ENCODE measurements around the gene MPP2. TPM values are rescaled to one million over a fixed set of nuclear protein-coding genes. Genes with fewer than 3 reads are reported as not detected.
"Not testable (repeated sequence)": the region's sequence is repeated elsewhere in the genome, so short reads cannot be mapped to it uniquely, and the experiment has no call there.

The MPP2 gene
- total and polyA plus RNA-seq, 4 donors = 0.05 to 0.25 (median 0.09) TPM

GRCh38 chr17:43844241-43844640 lies 63.1 kb downstream of the MPP2 start (continued):
- TF ChIP-seq, protein P1, sequence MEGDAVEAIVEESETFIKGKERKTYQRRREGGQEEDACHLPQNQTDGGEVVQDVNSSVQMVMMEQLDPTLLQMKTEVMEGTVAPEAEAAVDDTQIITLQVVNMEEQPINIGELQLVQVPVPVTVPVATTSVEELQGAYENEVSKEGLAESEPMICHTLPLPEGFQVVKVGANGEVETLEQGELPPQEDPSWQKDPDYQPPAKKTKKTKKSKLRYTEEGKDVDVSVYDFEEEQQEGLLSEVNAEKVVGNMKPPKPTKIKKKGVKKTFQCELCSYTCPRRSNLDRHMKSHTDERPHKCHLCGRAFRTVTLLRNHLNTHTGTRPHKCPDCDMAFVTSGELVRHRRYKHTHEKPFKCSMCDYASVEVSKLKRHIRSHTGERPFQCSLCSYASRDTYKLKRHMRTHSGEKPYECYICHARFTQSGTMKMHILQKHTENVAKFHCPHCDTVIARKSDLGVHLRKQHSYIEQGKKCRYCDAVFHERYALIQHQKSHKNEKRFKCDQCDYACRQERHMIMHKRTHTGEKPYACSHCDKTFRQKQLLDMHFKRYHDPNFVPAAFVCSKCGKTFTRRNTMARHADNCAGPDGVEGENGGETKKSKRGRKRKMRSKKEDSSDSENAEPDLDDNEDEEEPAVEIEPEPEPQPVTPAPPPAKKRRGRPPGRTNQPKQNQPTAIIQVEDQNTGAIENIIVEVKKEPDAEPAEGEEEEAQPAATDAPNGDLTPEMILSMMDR (IDR thresholded peaks at IDR 0.05; ENCODE audit: low read depth, low read length, missing input control) = no peak
- no peak for TF ChIP-seq HNF4A (conservative IDR thresholded peaks at IDR 0.05)

DNA sequence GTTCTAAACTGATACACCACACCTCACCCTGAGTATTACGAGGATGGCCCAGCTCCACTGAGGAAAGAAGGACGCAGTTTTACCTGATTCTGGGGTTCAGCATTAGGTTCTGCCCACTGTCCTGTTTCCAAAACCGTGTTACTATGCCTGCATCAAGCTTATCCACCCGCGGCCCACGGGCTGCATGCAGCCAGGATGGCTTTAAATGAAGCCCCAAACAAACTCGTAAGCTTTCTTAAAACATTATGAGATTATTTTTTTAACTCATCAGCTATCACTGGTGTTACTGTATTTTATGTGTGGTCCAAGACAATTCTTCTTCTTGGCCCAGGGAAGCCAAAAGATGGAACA lies 64.4 kb downstream of the MPP2 start:
- Histone ChIP-seq H3K27me3 (ENCODE audit: control insufficient read depth in 4 of 4, insufficient read depth in 4 of 4, low read length in 3 of 4) (no peaks in the 10 kb centered on the region), H3K36me3 (ENCODE audit: control insufficient read depth in 4 of 4, insufficient read depth in 3 of 4, low read depth in 1 of 4, low read length in 3 of 4) (no peaks in the 10 kb centered on the region), H3K9me3 (ENCODE audit: control insufficient read depth in 4 of 4, low read length in 3 of 4) (no peaks in the 10 kb centered on the region), H3K4me3 (ENCODE audit: low read depth in 1 of 3, low read length in 3 of 3) (no peak overlapping the region), H3K9ac (ENCODE audit: low read depth in 1 of 2, low read length in 2 of 2) (no peak overlapping the region), H3K27ac (ENCODE audit: low read depth in 1 of 2, low read length in 2 of 2) (no peak overlapping the region), H3K4me1 (ENCODE audit: control insufficient read depth in 4 of 4, insufficient read depth in 4 of 4, low read length in 3 of 4) (peaks cover 0 to 10% (median 4%) of the 10 kb centered on the region in 4 donors)
- 82% methylated on average over 7 of the region's 7 CpGs for WGBS
- DNase-seq (ENCODE audit: low spot score) = no peak
- no peak for TF ChIP-seq EGR1 (IDR thresholded peaks at IDR 0.05; ENCODE audit: low read depth in 2 of 2)
- TF ChIP-seq, protein P2, sequence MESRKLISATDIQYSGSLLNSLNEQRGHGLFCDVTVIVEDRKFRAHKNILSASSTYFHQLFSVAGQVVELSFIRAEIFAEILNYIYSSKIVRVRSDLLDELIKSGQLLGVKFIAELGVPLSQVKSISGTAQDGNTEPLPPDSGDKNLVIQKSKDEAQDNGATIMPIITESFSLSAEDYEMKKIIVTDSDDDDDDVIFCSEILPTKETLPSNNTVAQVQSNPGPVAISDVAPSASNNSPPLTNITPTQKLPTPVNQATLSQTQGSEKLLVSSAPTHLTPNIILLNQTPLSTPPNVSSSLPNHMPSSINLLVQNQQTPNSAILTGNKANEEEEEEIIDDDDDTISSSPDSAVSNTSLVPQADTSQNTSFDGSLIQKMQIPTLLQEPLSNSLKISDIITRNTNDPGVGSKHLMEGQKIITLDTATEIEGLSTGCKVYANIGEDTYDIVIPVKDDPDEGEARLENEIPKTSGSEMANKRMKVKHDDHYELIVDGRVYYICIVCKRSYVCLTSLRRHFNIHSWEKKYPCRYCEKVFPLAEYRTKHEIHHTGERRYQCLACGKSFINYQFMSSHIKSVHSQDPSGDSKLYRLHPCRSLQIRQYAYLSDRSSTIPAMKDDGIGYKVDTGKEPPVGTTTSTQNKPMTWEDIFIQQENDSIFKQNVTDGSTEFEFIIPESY (IDR thresholded peaks at IDR 0.05) = no peak
- TF ChIP-seq, protein P3, sequence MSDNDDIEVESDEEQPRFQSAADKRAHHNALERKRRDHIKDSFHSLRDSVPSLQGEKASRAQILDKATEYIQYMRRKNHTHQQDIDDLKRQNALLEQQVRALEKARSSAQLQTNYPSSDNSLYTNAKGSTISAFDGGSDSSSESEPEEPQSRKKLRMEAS (IDR thresholded peaks at IDR 0.05) = no peak
- no peak for TF ChIP-seq NR2F2 (IDR thresholded peaks at IDR 0.05)
- no peak for TF ChIP-seq RAD21 (IDR thresholded peaks at IDR 0.05)
- no peak for TF ChIP-seq FOXA1 (IDR thresholded peaks at IDR 0.05)
- TF ChIP-seq YY1 (IDR thresholded peaks at IDR 0.05) = no peak
- no peak for TF ChIP-seq HNF4G (IDR thresholded peaks at IDR 0.05)
- no peak for TF ChIP-seq TAF1 (conservative IDR thresholded peaks at IDR 0.05)
- no peak for TF ChIP-seq RXRA (IDR thresholded peaks at IDR 0.05)
- TF ChIP-seq, protein P4, sequence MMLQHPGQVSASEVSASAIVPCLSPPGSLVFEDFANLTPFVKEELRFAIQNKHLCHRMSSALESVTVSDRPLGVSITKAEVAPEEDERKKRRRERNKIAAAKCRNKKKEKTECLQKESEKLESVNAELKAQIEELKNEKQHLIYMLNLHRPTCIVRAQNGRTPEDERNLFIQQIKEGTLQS (IDR thresholded peaks at IDR 0.05) = no peak
- no peak for TF ChIP-seq GABPA (IDR thresholded peaks at IDR 0.05 in 1 of 2, conservative IDR thresholded peaks at IDR 0.05 in 1 of 2)
- no peak for TF ChIP-seq JUND (IDR thresholded peaks at IDR 0.05)
- no peak for TF ChIP-seq FOXA2 (IDR thresholded peaks at IDR 0.05)
- no peak for TF ChIP-seq HNF4A (conservative IDR thresholded peaks at IDR 0.05)
- TF ChIP-seq, protein P5, sequence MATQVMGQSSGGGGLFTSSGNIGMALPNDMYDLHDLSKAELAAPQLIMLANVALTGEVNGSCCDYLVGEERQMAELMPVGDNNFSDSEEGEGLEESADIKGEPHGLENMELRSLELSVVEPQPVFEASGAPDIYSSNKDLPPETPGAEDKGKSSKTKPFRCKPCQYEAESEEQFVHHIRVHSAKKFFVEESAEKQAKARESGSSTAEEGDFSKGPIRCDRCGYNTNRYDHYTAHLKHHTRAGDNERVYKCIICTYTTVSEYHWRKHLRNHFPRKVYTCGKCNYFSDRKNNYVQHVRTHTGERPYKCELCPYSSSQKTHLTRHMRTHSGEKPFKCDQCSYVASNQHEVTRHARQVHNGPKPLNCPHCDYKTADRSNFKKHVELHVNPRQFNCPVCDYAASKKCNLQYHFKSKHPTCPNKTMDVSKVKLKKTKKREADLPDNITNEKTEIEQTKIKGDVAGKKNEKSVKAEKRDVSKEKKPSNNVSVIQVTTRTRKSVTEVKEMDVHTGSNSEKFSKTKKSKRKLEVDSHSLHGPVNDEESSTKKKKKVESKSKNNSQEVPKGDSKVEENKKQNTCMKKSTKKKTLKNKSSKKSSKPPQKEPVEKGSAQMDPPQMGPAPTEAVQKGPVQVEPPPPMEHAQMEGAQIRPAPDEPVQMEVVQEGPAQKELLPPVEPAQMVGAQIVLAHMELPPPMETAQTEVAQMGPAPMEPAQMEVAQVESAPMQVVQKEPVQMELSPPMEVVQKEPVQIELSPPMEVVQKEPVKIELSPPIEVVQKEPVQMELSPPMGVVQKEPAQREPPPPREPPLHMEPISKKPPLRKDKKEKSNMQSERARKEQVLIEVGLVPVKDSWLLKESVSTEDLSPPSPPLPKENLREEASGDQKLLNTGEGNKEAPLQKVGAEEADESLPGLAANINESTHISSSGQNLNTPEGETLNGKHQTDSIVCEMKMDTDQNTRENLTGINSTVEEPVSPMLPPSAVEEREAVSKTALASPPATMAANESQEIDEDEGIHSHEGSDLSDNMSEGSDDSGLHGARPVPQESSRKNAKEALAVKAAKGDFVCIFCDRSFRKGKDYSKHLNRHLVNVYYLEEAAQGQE (IDR thresholded peaks at IDR 0.05) = no peak

GRCh38 chr17:43842091-43842974 lies 65.0 kb downstream of the MPP2 start:
- H3K4me3 ChIP-seq (ENCODE audit: low read depth in 1 of 3, low read length in 3 of 3); H3K4me1 ChIP-seq (ENCODE audit: control insufficient read depth in 4 of 4, insufficient read depth in 4 of 4, low read length in 3 of 4); H3K27me3 ChIP-seq (ENCODE audit: control insufficient read depth in 4 of 4, insufficient read depth in 4 of 4, low read length in 3 of 4); H3K9ac ChIP-seq (ENCODE audit: low read depth in 1 of 2, low read length in 2 of 2); H3K36me3 ChIP-seq (ENCODE audit: control insufficient read depth in 4 of 4, insufficient read depth in 3 of 4, low read depth in 1 of 4, low read length in 3 of 4); H3K27ac ChIP-seq (ENCODE audit: low read depth in 1 of 2, low read length in 2 of 2); DNase-seq (ENCODE audit: low spot score); H3K9me3 ChIP-seq (ENCODE audit: control insufficient read depth in 4 of 4, low read length in 3 of 4): not testable (repeated sequence)
- WGBS = 89% methylated on average over 54 of the region's 54 CpGs

Measured in liver (tissue), 9 donors.